ENCODE data around the gene TSPAN18. TPM values are rescaled to one million over a fixed set of nuclear protein-coding genes. Genes with fewer than 3 reads are reported as not detected.

TSPAN18 gene
- total and polyA plus RNA-seq, 10 of the 15 experiments (the other 5 are each of a cell fraction or from before 2014, with no cell fraction given), result 0.02 to 0.77 (median 0.13) TPM; not detected in 1

DNA sequence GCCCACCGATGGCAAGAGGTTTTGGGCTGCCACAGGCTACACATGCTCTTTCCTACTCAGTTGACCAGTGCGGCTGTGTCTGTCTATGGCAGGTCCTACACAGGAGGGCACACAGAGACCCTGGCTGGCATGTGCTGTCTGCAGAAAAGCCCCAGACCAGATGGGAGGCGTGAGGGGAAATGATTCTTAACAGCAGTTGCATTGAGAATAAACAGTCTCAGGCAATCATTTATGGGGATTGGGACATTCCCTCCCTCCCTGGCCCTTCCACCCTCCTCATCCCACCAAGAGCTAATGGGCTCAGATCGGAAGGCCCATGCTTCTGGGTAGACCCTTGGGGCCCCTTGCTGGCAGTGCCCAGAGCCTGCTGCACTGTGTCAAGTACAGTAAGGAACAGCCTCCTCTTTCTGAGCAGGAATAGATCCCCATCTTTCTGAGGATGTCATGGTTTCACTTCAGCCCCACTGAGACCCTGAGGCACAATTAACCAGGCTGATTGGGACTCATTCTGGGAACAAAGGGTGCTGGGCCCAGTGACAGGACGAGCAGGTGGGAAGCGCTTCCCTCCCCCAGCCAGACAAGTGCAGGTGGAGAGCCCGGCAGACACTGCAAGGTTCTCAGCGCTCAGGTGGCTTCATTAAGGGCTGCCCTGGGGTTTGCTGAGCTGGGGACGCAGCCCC, 28.3 kb downstream of the TSPAN18 start:
- WGBS (ENCODE audit: insufficient coverage, insufficient replicate concordance, low lambda C conversion rate, missing lambda C conversion rate), result 19% methylated on average over 9 of the region's 9 CpGs
- no peak overlapping the region for H3K9ac ChIP-seq (ENCODE audit: control insufficient read depth, insufficient read depth, low read length)
- H4K20me1 ChIP-seq (ENCODE audit: control insufficient read depth, insufficient read depth), result no peaks in the 10 kb centered on the region; the same call in 1 of the 2 replicates
- no peak overlapping the region for H3K4me2 ChIP-seq (ENCODE audit: control insufficient read depth, insufficient read depth)
- ChIA-PET RAD21 (ENCODE audit: unreplicated experiment) (no interaction called here), POLR2A (no interaction called here), CTCF (no interaction called here), SMC1A (ENCODE audit: uncharacterized antibody, unreplicated experiment) (no interaction called here)
- H3K36me3 ChIP-seq (ENCODE audit: control insufficient read depth in 2 of 2, insufficient read depth in 2 of 2, low read length in 1 of 2), result no peaks in the 10 kb centered on the region
- DNase-seq (ENCODE audit: low read depth, low spot score) (no peak), ATAC-seq (no peak), FAIRE-seq (no peak)
- no peak overlapping the region for H3K27ac ChIP-seq (ENCODE audit: control insufficient read depth, insufficient read depth)
- in situ Hi-C loops (cut with MboI) (no loop called here), intact Hi-C loops (cut with micrococcal nuclease; ENCODE audit: unreplicated experiment) (no loop called here)
- TF ChIP-seq CBFB (IDR thresholded peaks at IDR 0.05; ENCODE audit: low read depth) (no peak), SREBF2 (IDR thresholded peaks at IDR 0.05; ENCODE audit: low read length) (no peak), YBX1 (IDR thresholded peaks at IDR 0.05) (no peak), SREBF1 (IDR thresholded peaks at IDR 0.05; ENCODE audit: low read length) (no peak), STAT3 (IDR thresholded peaks at IDR 0.05; ENCODE audit: low read depth, low read length) (no peak), NFXL1 (IDR thresholded peaks at IDR 0.05; ENCODE audit: borderline replicate concordance) (no peak), POLR2A (IDR thresholded peaks at IDR 0.05; ENCODE audit: low read depth, low read length) (no peak), TCF12 (IDR thresholded peaks at IDR 0.05; ENCODE audit: low read depth, low read length) (no peak), HDGF (IDR thresholded peaks at IDR 0.05) (no peak), KAT2A (conservative IDR thresholded peaks at IDR 0.05; ENCODE audit: control insufficient read depth, low read depth, low read length) (no peak)
- TF ChIP-seq, protein P1, sequence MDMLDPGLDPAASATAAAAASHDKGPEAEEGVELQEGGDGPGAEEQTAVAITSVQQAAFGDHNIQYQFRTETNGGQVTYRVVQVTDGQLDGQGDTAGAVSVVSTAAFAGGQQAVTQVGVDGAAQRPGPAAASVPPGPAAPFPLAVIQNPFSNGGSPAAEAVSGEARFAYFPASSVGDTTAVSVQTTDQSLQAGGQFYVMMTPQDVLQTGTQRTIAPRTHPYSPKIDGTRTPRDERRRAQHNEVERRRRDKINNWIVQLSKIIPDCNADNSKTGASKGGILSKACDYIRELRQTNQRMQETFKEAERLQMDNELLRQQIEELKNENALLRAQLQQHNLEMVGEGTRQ (IDR thresholded peaks at IDR 0.05; ENCODE audit: borderline replicate concordance, low read depth, low read length), result no peak
- TF ChIP-seq, protein P2, sequence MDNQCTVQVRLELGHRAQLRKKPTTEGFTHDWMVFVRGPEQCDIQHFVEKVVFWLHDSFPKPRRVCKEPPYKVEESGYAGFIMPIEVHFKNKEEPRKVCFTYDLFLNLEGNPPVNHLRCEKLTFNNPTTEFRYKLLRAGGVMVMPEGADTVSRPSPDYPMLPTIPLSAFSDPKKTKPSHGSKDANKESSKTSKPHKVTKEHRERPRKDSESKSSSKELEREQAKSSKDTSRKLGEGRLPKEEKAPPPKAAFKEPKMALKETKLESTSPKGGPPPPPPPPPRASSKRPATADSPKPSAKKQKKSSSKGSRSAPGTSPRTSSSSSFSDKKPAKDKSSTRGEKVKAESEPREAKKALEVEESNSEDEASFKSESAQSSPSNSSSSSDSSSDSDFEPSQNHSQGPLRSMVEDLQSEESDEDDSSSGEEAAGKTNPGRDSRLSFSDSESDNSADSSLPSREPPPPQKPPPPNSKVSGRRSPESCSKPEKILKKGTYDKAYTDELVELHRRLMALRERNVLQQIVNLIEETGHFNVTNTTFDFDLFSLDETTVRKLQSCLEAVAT (IDR thresholded peaks at IDR 0.05), result no peak
- TF ChIP-seq, protein P3, sequence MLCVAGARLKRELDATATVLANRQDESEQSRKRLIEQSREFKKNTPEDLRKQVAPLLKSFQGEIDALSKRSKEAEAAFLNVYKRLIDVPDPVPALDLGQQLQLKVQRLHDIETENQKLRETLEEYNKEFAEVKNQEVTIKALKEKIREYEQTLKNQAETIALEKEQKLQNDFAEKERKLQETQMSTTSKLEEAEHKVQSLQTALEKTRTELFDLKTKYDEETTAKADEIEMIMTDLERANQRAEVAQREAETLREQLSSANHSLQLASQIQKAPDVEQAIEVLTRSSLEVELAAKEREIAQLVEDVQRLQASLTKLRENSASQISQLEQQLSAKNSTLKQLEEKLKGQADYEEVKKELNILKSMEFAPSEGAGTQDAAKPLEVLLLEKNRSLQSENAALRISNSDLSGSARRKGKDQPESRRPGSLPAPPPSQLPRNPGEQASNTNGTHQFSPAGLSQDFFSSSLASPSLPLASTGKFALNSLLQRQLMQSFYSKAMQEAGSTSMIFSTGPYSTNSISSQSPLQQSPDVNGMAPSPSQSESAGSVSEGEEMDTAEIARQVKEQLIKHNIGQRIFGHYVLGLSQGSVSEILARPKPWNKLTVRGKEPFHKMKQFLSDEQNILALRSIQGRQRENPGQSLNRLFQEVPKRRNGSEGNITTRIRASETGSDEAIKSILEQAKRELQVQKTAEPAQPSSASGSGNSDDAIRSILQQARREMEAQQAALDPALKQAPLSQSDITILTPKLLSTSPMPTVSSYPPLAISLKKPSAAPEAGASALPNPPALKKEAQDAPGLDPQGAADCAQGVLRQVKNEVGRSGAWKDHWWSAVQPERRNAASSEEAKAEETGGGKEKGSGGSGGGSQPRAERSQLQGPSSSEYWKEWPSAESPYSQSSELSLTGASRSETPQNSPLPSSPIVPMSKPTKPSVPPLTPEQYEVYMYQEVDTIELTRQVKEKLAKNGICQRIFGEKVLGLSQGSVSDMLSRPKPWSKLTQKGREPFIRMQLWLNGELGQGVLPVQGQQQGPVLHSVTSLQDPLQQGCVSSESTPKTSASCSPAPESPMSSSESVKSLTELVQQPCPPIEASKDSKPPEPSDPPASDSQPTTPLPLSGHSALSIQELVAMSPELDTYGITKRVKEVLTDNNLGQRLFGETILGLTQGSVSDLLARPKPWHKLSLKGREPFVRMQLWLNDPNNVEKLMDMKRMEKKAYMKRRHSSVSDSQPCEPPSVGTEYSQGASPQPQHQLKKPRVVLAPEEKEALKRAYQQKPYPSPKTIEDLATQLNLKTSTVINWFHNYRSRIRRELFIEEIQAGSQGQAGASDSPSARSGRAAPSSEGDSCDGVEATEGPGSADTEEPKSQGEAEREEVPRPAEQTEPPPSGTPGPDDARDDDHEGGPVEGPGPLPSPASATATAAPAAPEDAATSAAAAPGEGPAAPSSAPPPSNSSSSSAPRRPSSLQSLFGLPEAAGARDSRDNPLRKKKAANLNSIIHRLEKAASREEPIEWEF (IDR thresholded peaks at IDR 0.05; ENCODE audit: insufficient replicate concordance, low read depth, low read length), result no peak
- H3K4me1 ChIP-seq (ENCODE audit: control insufficient read depth, insufficient read depth, low read length), result no peaks in the 10 kb centered on the region
- peaks cover 0 to 2% of the 10 kb centered on the region in 2 experiments; a peak in 1 of 4 replicates for H3K27me3 ChIP-seq (replicated peaks in 1 of 2; ENCODE audit: control insufficient read depth in 2 of 2, insufficient read depth in 2 of 2, low read length in 1 of 2)
- no peaks in the 10 kb centered on the region; the same call in 2 of the 3 replicates for H3K9me3 ChIP-seq (replicated peaks; ENCODE audit: control insufficient read depth, insufficient read depth, low read length)
- BruUV-seq (replicated peaks), result no TSS peak
- H3K4me3 ChIP-seq, result no peak overlapping the region
- no peak overlapping the region for H2AFZ ChIP-seq (ENCODE audit: control insufficient read depth, low read depth, low read length)
- no peaks in the 10 kb centered on the region for H3K79me2 ChIP-seq (ENCODE audit: control insufficient read depth, insufficient read depth, low read length)
